Liver (tissue), 9 donors: ENCODE data around the gene CAMKK1. TPM values are rescaled to one million over a fixed set of nuclear protein-coding genes. Genes with fewer than 3 reads are reported as not detected.

Source experiments
- DNase-seq: peaks from one replicate; pipeline ENCODE4 v3.0.0-alpha.2; 2017; ENCODE audit warnings: low spot score
- H3K27ac ChIP-seq, 2 donors: one replicate each; pipeline ENCODE4 v1.7.0; 2013; ENCODE audit warnings: inconsistent platforms in 2 of 2, low read length in 2 of 2, control low read depth in 1 of 2, low read depth in 1 of 2, mild to moderate bottlenecking in 1 of 2
- H3K27me3 ChIP-seq, 4 donors: one replicate each; pipeline versions ENCODE4 v1.6.1 to v1.7.0; 2013; ENCODE audit warnings: low read length in 3 of 4, inconsistent platforms in 1 of 4, mild to moderate bottlenecking in 1 of 4, moderate library complexity in 1 of 4; ENCODE audit not compliant: control insufficient read depth in 4 of 4, insufficient read depth in 4 of 4
- H3K36me3 ChIP-seq, 4 donors: one replicate each; pipeline versions ENCODE4 v1.6.1 to v1.7.0; 2013; ENCODE audit warnings: low read length in 3 of 4, mild to moderate bottlenecking in 3 of 4, low read depth in 1 of 4, moderate library complexity in 1 of 4; ENCODE audit not compliant: control insufficient read depth in 4 of 4, insufficient read depth in 3 of 4
- H3K4me1 ChIP-seq, 4 donors: one replicate each; pipeline versions ENCODE4 v1.6.1 to v1.7.0; 2013; ENCODE audit warnings: low read length in 3 of 4, mild to moderate bottlenecking in 3 of 4, moderate library complexity in 1 of 4; ENCODE audit not compliant: control insufficient read depth in 4 of 4, insufficient read depth in 4 of 4
- H3K4me3 ChIP-seq, 3 donors: one replicate each; pipeline versions ENCODE4 v1.6.1 to v1.7.0; 2013; ENCODE audit warnings: low read length in 3 of 3, control low read depth in 1 of 3, low read depth in 1 of 3, mild to moderate bottlenecking in 1 of 3
- H3K9ac ChIP-seq, 2 donors: one replicate each; pipeline ENCODE4 v1.7.0; 2013; ENCODE audit warnings: low read length in 2 of 2, mild to moderate bottlenecking in 2 of 2, moderate library complexity in 2 of 2, control low read depth in 1 of 2, low read depth in 1 of 2
- H3K9me3 ChIP-seq, 4 donors: one replicate each; pipeline versions ENCODE4 v1.6.1 to v1.7.0; 2013; ENCODE audit warnings: low read length in 3 of 4; ENCODE audit not compliant: control insufficient read depth in 4 of 4
- EGR1 ChIP-seq, 2 donors: IDR thresholded peaks; 2 replicates each; pipeline ENCODE4 v1.6.1; 2016 to 2018; ENCODE audit warnings: antibody characterized with exemption in 2 of 2, low read depth in 2 of 2
- GABPA ChIP-seq, 2 donors: IDR thresholded peaks in 1 of 2; conservative IDR thresholded peaks in 1 of 2; 2 replicates each; pipeline ENCODE4 v1.6.1; 2016; ENCODE audit warnings: antibody characterized with exemption in 2 of 2, mild to moderate bottlenecking in 1 of 2, moderate library complexity in 1 of 2
- HNF4G ChIP-seq: IDR thresholded peaks from 2 replicates; pipeline ENCODE4 v1.6.1; 2016; ENCODE audit warnings: antibody characterized with exemption
- JUND ChIP-seq, 2 donors: IDR thresholded peaks; 2 replicates each; pipeline ENCODE4 v1.6.1; 2016; ENCODE audit warnings: antibody characterized with exemption in 2 of 2
- NR2F2 ChIP-seq: IDR thresholded peaks from 2 replicates; pipeline ENCODE4 v1.6.1; 2016; ENCODE audit warnings: antibody characterized with exemption
- RAD21 ChIP-seq, 2 donors: IDR thresholded peaks; 2 replicates each; pipeline ENCODE4 v1.6.1; 2016; ENCODE audit warnings: antibody characterized with exemption in 2 of 2, mild to moderate bottlenecking in 2 of 2
- RXRA ChIP-seq, 2 donors: IDR thresholded peaks; 2 replicates each; pipeline ENCODE4 v1.6.1; 2017 to 2018; ENCODE audit warnings: antibody characterized with exemption in 2 of 2, mild to moderate bottlenecking in 1 of 2
- SP1 ChIP-seq: IDR thresholded peaks from 2 replicates; pipeline ENCODE4 v1.6.1; 2018; ENCODE audit warnings: antibody characterized with exemption, mild to moderate bottlenecking
- TAF1 ChIP-seq: conservative IDR thresholded peaks from 2 replicates; pipeline ENCODE4 v1.6.1; 2016; ENCODE audit warnings: antibody characterized with exemption, mild to moderate bottlenecking
- WGBS: extraction: QIAGEN DNeasy Blood & Tissue Kit; methylation state at CpG from one replicate; pipeline ENCODE4 v1.1.7; 2013; 5-methylcytosine and 5-hydroxymethylcytosine counted together
- polyA plus RNA-seq, 2 donors: library from polyadenylated mRNA; stranded (reverse) in 1 of 2; unstranded in 1 of 2; fragments of 200-250 nt in 1 of 2; fragments of >200 nt in 1 of 2; fragmentation: Nextera tagmentation in 1 of 2; extraction: Ambion mirVana in 1 of 2; gene quantifications; one replicate each; pipeline versions ENCODE4 v1.2.1 to v1.2.3, GENCODE V29; 2013 to 2015
- total RNA-seq, 2 donors: library from RNA; depleted of rRNA; stranded (reverse); fragments of >200 nt; gene quantifications; one replicate each; pipeline ENCODE4 v1.2.3, GENCODE V29; 2014
- TF ChIP-seq, protein P1 (sequence below): fragments of 150-350 bp; IDR thresholded peaks from 2 replicates; pipeline ENCODE4 v1.5.1; 2017; ENCODE audit warnings: improper control_type of control experiment, low read depth, low read length; ENCODE audit not compliant: missing input control
- donor health status: healthy.
- donor health status: healthy.
- donor health status: healthy.
- donor health status: healthy.
- donor health status: healthy.

Gene CAMKK1
- total and polyA plus RNA-seq, 4 donors = 0.24 to 0.67 (median 0.50) TPM

DNA sequence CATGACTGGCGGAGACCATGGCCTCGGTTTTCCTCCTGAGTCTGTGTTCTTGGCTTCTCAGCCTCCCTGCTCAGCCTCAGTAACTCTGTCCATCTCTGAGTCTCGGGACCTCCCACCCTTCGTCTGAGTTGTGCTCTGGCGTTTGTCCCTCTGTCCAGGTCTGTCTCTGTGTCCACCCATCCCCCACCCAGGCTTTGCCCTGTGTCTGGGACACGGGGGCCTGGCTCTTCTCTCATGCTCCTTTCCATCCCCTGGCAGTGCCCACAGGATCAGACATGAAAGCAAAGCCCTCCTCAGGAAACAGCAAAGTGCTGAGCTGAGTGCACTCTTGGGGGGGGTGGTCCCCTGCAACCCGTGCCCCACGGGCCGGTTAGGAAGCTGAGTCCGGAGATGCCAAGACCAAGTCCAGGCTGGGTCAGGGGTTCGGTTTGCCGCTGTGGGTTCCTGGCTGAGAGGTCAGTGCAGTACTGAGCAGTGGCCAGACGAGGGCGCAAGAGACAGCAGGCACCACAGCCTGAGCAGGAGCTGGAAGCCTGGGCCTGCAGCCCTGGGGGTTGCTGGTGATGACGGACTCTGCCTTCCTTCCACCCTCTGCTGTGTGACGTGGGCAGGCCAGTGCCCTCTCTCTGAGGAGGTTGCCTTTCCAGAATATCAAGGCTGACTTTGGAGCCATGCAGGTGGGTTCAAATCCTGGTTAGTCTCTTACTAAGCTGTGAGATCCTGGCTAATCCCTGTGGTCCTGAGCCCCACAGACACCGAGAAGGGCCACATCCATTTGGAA is 20.9 kb upstream of the CAMKK1 start:
- Histone ChIP-seq H3K27me3 (no peaks in the 10 kb centered on the region), H3K4me1 (peaks cover 0 to 4% (median 2%) of the 10 kb centered on the region in 4 donors), H3K4me3 (no peak overlapping the region), H3K9me3 (no peaks in the 10 kb centered on the region), H3K36me3 (no peaks in the 10 kb centered on the region), H3K27ac (no peak overlapping the region), H3K9ac (peak overlapping the region in 1 of 2 donors; percentile 36)
- 29% methylated on average over 17 of the region's 17 CpGs for WGBS
- TF ChIP-seq RXRA (IDR thresholded peaks at IDR 0.05) (no peak), EGR1 (IDR thresholded peaks at IDR 0.05; ENCODE audit: low read depth in 2 of 2) (no peak), RAD21 (IDR thresholded peaks at IDR 0.05) (peak; percentile 85 to 95), HNF4G (no peak)
- TF ChIP-seq, protein P1, sequence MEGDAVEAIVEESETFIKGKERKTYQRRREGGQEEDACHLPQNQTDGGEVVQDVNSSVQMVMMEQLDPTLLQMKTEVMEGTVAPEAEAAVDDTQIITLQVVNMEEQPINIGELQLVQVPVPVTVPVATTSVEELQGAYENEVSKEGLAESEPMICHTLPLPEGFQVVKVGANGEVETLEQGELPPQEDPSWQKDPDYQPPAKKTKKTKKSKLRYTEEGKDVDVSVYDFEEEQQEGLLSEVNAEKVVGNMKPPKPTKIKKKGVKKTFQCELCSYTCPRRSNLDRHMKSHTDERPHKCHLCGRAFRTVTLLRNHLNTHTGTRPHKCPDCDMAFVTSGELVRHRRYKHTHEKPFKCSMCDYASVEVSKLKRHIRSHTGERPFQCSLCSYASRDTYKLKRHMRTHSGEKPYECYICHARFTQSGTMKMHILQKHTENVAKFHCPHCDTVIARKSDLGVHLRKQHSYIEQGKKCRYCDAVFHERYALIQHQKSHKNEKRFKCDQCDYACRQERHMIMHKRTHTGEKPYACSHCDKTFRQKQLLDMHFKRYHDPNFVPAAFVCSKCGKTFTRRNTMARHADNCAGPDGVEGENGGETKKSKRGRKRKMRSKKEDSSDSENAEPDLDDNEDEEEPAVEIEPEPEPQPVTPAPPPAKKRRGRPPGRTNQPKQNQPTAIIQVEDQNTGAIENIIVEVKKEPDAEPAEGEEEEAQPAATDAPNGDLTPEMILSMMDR = peak; percentile 91
- peak; percentile 81 for DNase-seq

DNA sequence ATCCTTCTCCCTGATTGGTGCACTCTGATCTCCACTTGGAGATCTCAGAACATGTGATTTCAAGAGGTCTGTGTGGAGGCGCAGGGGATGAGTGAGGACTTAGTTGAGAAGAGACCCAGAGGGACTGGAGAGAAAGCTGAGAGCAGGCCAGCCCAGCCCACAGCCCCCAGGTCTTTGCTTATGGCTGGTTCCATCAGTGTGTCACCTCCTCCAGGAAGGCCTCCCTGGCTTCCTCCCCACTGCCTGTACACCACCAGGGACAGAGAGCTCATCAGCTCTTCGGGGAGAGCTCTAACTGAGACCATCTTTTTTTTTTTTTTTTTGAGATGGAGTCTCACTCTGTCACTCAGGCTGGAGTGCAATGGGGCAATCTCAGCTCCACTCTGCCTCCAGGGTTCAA is 20.0 kb upstream of the CAMKK1 start:
- H3K36me3 ChIP-seq = no peaks in the 10 kb centered on the region
- WGBS = 96% methylated on average over 2 of the region's 2 CpGs
- no peak for DNase-seq
- no peak overlapping the region for H3K27ac ChIP-seq
- H3K4me1 ChIP-seq = peaks cover 0 to 4% (median 2%) of the 10 kb centered on the region in 4 donors
- no peaks in the 10 kb centered on the region for H3K9me3 ChIP-seq
- no peak for TF ChIP-seq JUND (IDR thresholded peaks at IDR 0.05)
- no peak for TF ChIP-seq TAF1
- TF ChIP-seq NR2F2 = no peak
- TF ChIP-seq RXRA (IDR thresholded peaks at IDR 0.05) = no peak
- no peak for TF ChIP-seq SP1
- no peak for TF ChIP-seq GABPA (IDR thresholded peaks at IDR 0.05 in 1 of 2, conservative IDR thresholded peaks at IDR 0.05 in 1 of 2)
- no peak overlapping the region for H3K9ac ChIP-seq
- H3K4me3 ChIP-seq = no peak overlapping the region
- H3K27me3 ChIP-seq = no peaks in the 10 kb centered on the region

DNA sequence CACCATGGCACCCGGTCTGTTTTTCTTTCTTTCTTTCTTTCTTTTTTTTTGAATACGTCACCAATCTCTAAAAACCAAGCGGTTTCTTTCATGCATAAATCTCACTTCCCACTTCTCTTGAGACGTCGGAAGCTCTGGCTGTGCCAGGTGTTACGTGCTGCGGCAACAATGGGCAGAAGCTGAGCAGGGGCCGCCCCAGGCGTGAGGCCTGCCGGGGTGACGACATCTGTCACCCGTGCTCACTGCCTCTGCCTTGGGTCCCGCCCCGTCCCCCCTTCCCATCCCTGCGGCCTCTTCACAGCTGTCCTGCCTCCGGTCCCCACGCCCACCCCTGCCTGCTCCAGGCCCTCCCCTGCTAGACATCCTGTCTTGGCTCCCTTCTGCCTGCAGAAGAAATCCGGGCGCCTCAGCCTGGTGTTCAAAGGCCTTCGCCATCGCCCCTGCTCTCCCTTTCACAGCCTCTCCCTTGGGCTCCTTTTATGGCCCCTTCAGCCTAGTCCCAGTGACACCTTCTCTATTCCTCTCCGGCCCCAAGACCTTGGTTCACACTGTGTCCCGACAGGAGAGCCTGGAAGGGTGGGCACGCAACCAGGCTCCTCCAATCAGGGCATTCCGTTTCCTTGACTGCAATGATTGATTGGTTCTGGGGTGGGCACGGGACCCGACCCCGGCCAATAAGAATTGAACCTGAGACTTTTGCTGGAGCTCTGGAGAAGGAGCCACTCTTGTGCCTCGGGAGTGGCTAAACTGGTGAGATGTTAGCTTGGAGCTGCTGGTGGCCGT is 18.6 kb upstream of the CAMKK1 start:
- 75% methylated on average over 30 of the region's 30 CpGs for WGBS
- Histone ChIP-seq H3K27ac (no peak overlapping the region), H3K9ac (no peak overlapping the region), H3K4me3 (no peak overlapping the region), H3K36me3 (no peaks in the 10 kb centered on the region), H3K27me3 (no peaks in the 10 kb centered on the region), H3K4me1 (peaks cover 0 to 4% (median under 1%) of the 10 kb centered on the region in 4 donors), H3K9me3 (no peaks in the 10 kb centered on the region)
- no peak for TF ChIP-seq RAD21 (IDR thresholded peaks at IDR 0.05)
- no peak for DNase-seq
